CD4-positive, alpha-beta T cell treated with Interleukin-6 for 4 hours (primary cell): Measurements from ENCODE around the gene KATNB1.
A peak's percentile ranks its signal among the peaks of the same experiment; 100 is the strongest.

Source experiments
- DNase-seq: peaks from one replicate; pipeline ENCODE4 v3.0.0-alpha.2; 2020; ENCODE audit warnings: mixed read lengths

The KATNB1 gene

GRCh38 chr16:57735755-57736418 lies at the start of gene KATNB1:
Gene KATNB1 (plus strand): TSS chr16:57735770. CDS start chr16:57737244, 1,474 bp downstream.
- no peak for DNase-seq

- DNase-seq, result no peak
These were observed 49.0 kb upstream of the KATNB1 start for GRCh38 chr16:57686577-57686976.

- DNase-seq, result no peak
These were observed 48.1 kb upstream of the KATNB1 start for GRCh38 chr16:57687363-57687929.

- no peak for DNase-seq
These were observed 47.0 kb upstream of the KATNB1 start for GRCh38 chr16:57688487-57688986.

- DNase-seq, result no peak
These were observed 46.4 kb upstream of the KATNB1 start for GRCh38 chr16:57688987-57689761.

GRCh38 chr16:57689762-57690558 lies 45.6 kb upstream of the KATNB1 start:
- DNase-seq, result peak; percentile 53

- DNase-seq, result no peak
These were observed 44.6 kb upstream of the KATNB1 start for GRCh38 chr16:57690782-57691471.

- no peak for DNase-seq
These were observed 42.9 kb upstream of the KATNB1 start for GRCh38 chr16:57692636-57693035.

GRCh38 chr16:57693550-57693949 lies 42.0 kb upstream of the KATNB1 start:
- DNase-seq, result no peak

- no peak for DNase-seq
These were observed 41.3 kb upstream of the KATNB1 start for GRCh38 chr16:57694231-57694724.

- peak; percentile 6 for DNase-seq
These were observed 40.6 kb upstream of the KATNB1 start, which contains the start of gene DRC7 for GRCh38 chr16:57694725-57695679. Gene DRC7 (plus strand): TSS chr16:57694806. CDS start chr16:57697950, 3,144 bp downstream.

GRCh38 chr16:57695680-57696069 lies 39.9 kb upstream of the KATNB1 start:
- DNase-seq, result no peak

- no peak for DNase-seq
These were observed 39.3 kb upstream of the KATNB1 start for GRCh38 chr16:57696240-57696639.

GRCh38 chr16:57697896-57698537 lies 37.6 kb upstream of the KATNB1 start:
- DNase-seq, result no peak

GRCh38 chr16:57698812-57699405 lies 36.7 kb upstream of the KATNB1 start:
- no peak for DNase-seq

GRCh38 chr16:57699481-57699880 lies 36.1 kb upstream of the KATNB1 start:
- no peak for DNase-seq

- DNase-seq, result no peak
These were observed 35.7 kb upstream of the KATNB1 start for GRCh38 chr16:57699899-57700298.

GRCh38 chr16:57700781-57701551 lies 34.6 kb upstream of the KATNB1 start:
- no peak for DNase-seq

GRCh38 chr16:57701759-57702371 lies 33.7 kb upstream of the KATNB1 start:
- no peak for DNase-seq
